HFFc6 (cell line): Measurements from ENCODE around the gene HOXD12. TPM values are rescaled to one million over a fixed set of nuclear protein-coding genes. Genes with fewer than 3 reads are reported as not detected.

Experiments
- DNase-seq: peaks from one replicate; pipeline ENCODE4 v3.0.0-alpha.2; 2018
- H3K27ac Mint-ChIP-seq: 2 replicates; pipeline ENCODE4 v1.8.0; 2020; ENCODE audit warnings: mild to moderate bottlenecking, mixed read lengths
- H3K27me3 Mint-ChIP-seq: 2 replicates; pipeline ENCODE4 v1.8.0; 2021; ENCODE audit warnings: mild to moderate bottlenecking, moderate library complexity, mixed read lengths; ENCODE audit not compliant: insufficient read depth
- H3K36me3 Mint-ChIP-seq: 2 replicates; pipeline ENCODE4 v1.8.0; 2021; ENCODE audit warnings: low read depth, mixed read lengths
- H3K4me1 Mint-ChIP-seq: 2 replicates; pipeline ENCODE4 v1.8.0; 2020; ENCODE audit warnings: low read depth, mixed read lengths
- H3K4me3 Mint-ChIP-seq: 2 replicates; pipeline ENCODE4 v1.8.0; 2020; ENCODE audit warnings: mild to moderate bottlenecking, moderate library complexity, mixed read lengths
- H3K9me3 Mint-ChIP-seq: 2 replicates; pipeline ENCODE4 v1.8.0; 2020; ENCODE audit warnings: mild to moderate bottlenecking, mixed read lengths
- long read RNA-seq: library from polyadenylated mRNA; unstranded; transcript quantifications from one replicate; pipeline ENCODE4 v2.0.0, GENCODE V29; 2019
- total RNA-seq, 6 experiments: library from RNA; stranded (reverse); fragmentation: NEBNext Ultra II Directional; extraction: Animal tissue kit (Norgen Biotek cat#: 25700); gene quantifications; 2 replicates in 1 of 6; 3 replicates in 5 of 6; pipeline ENCODE4 v1.2.3, GENCODE V29; 2021
- TF ChIP-seq, protein P1 (sequence below): fragments of 200-600 bp; sonication (generic); IDR thresholded peaks from 2 replicates; pipeline ENCODE4 v1.5.0; 2021; ENCODE audit warnings: antibody characterized with exemption, mild to moderate bottlenecking

Gene HOXD12, protein sequence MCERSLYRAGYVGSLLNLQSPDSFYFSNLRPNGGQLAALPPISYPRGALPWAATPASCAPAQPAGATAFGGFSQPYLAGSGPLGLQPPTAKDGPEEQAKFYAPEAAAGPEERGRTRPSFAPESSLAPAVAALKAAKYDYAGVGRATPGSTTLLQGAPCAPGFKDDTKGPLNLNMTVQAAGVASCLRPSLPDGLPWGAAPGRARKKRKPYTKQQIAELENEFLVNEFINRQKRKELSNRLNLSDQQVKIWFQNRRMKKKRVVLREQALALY
- total RNA-seq = under 1 TPM in 4 of 6 experiments, not detected in 2; 0.19 to 0.36 (median 0.26) TPM
- long read RNA-seq = 0 reads

DNA sequence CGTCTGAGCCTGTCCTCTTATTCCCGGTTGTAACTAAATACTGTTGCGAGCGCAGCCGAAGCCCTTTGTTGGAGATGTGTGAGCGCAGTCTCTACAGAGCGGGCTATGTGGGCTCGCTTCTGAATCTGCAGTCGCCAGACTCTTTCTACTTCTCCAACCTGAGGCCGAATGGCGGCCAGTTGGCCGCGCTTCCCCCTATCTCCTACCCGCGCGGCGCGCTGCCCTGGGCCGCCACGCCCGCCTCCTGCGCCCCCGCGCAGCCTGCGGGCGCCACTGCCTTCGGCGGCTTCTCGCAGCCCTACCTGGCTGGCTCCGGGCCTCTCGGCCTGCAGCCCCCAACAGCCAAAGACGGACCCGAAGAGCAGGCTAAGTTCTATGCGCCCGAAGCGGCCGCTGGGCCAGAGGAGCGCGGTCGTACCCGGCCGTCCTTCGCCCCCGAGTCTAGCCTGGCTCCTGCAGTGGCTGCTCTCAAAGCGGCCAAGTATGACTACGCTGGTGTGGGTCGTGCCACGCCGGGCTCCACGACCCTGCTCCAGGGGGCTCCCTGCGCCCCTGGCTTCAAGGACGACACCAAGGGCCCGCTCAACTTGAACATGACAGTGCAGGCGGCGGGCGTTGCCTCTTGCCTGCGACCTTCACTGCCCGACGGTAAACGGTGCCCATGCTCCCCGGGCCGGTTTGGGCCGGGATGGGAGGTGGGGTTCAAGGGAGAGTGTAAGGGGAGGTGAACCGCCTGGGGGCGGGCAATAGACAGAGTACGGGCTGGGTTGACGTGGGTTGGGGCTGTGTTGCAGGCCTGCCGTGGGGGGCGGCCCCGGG, at the start of gene HOXD12:
Gene HOXD12 (plus strand): TSS at position 68 of the 819 bp plus-strand sequence. CDS start 7 bp downstream, at position 75.
- H3K27ac Mint-ChIP-seq = no peak within 1 kb of the TSS
- no peak for DNase-seq
- H3K4me1 Mint-ChIP-seq = peaks cover 34% of the 10 kb centered on the region
- TF ChIP-seq, protein P1, sequence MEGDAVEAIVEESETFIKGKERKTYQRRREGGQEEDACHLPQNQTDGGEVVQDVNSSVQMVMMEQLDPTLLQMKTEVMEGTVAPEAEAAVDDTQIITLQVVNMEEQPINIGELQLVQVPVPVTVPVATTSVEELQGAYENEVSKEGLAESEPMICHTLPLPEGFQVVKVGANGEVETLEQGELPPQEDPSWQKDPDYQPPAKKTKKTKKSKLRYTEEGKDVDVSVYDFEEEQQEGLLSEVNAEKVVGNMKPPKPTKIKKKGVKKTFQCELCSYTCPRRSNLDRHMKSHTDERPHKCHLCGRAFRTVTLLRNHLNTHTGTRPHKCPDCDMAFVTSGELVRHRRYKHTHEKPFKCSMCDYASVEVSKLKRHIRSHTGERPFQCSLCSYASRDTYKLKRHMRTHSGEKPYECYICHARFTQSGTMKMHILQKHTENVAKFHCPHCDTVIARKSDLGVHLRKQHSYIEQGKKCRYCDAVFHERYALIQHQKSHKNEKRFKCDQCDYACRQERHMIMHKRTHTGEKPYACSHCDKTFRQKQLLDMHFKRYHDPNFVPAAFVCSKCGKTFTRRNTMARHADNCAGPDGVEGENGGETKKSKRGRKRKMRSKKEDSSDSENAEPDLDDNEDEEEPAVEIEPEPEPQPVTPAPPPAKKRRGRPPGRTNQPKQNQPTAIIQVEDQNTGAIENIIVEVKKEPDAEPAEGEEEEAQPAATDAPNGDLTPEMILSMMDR = no peak
- H3K9me3 Mint-ChIP-seq = no peaks in the 10 kb centered on the region
- no peaks in the 10 kb centered on the region for H3K36me3 Mint-ChIP-seq
- peak within 1 kb of the TSS; percentile 85; the same call in 1 of the 2 replicates for H3K4me3 Mint-ChIP-seq
- H3K27me3 Mint-ChIP-seq = peaks cover 13% of the 10 kb centered on the region

GRCh38 chr2:176056406-176056805, 43.2 kb upstream of the HOXD12 start:
- H3K27ac Mint-ChIP-seq = no peak overlapping the region
- no peaks in the 10 kb centered on the region for H3K36me3 Mint-ChIP-seq
- H3K27me3 Mint-ChIP-seq = no peaks in the 10 kb centered on the region; the same call in 1 of the 2 replicates
- DNase-seq = no peak
- H3K9me3 Mint-ChIP-seq = no peaks in the 10 kb centered on the region
- H3K4me3 Mint-ChIP-seq = no peak overlapping the region
- TF ChIP-seq, protein P1 = no peak
- peaks cover 6% of the 10 kb centered on the region; the same call in 1 of the 2 replicates for H3K4me1 Mint-ChIP-seq

DNA sequence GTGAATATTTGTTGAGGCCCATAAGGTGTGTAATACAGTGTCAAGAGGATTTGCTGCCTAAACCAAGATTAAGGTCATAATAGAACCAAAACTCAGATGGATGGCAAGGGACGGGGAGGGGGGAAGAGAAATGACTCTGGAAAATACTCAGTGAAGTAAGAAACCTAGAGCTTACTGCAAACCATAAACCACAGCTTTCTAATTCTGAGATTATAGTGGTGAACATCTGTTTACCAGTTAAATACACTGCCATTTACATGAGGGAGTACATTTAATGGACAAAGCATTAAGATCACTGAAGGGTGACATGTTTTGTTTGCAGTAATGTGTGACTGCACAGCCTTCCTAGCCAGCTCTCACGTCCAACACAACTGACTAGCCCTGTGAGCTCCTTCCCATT, 35.6 kb upstream of the HOXD12 start:
- TF ChIP-seq, protein P1 = no peak
- H3K4me1 Mint-ChIP-seq = no peaks in the 10 kb centered on the region
- peaks cover 6% of the 10 kb centered on the region; the same call in 1 of the 2 replicates for H3K27me3 Mint-ChIP-seq
- DNase-seq = no peak
- H3K9me3 Mint-ChIP-seq = peaks cover 3% of the 10 kb centered on the region
- no peak overlapping the region for H3K27ac Mint-ChIP-seq
- no peak overlapping the region for H3K4me3 Mint-ChIP-seq
- H3K36me3 Mint-ChIP-seq = no peaks in the 10 kb centered on the region

GRCh38 chr2:176066645-176067588, 32.7 kb upstream of the HOXD12 start:
- H3K27ac Mint-ChIP-seq = no peak overlapping the region
- no peak overlapping the region for H3K4me3 Mint-ChIP-seq
- peaks cover 13% of the 10 kb centered on the region for H3K27me3 Mint-ChIP-seq

More at GRCh38 chr2:176066645-176067588, 32.7 kb upstream of the HOXD12 start:
- TF ChIP-seq, protein P1 = no peak
- Mint-ChIP-seq H3K4me1 (no peaks in the 10 kb centered on the region), H3K9me3 (peaks cover 3% of the 10 kb centered on the region), H3K36me3 (no peaks in the 10 kb centered on the region)
- no peak for DNase-seq
